HG03139 (cell line): Measurements from ENCODE around the gene PARP3.

ENCODE experiments used
- ATAC-seq: cut with Tn5 transposase; IDR thresholded peaks from one replicate; pipeline ENCODE4 v1.9.1; 2021; ENCODE audit not compliant: unreplicated experiment

Gene PARP3

GRCh38 chr3:51947215-51947900 lies 5.2 kb downstream of the PARP3 start:
- ATAC-seq, result no peak

- no peak for ATAC-seq
These were observed 5.9 kb downstream of the PARP3 start for GRCh38 chr3:51948016-51948580.

GRCh38 chr3:51949121-51949520 lies 7.0 kb downstream of the PARP3 start:
- ATAC-seq, result no peak

- ATAC-seq, result no peak
These were observed 8.7 kb downstream of the PARP3 start for GRCh38 chr3:51950899-51951298.

- no peak for ATAC-seq
These were observed 11.3 kb downstream of the PARP3 start for GRCh38 chr3:51953445-51953844.

- ATAC-seq, result no peak
These were observed 11.9 kb downstream of the PARP3 start for GRCh38 chr3:51954105-51954504.

- ATAC-seq, result no peak
These were observed 12.6 kb downstream of the PARP3 start for GRCh38 chr3:51954713-51955112.

- ATAC-seq, result no peak
These were observed 13.2 kb downstream of the PARP3 start, which contains the start of gene GPR62 for GRCh38 chr3:51955175-51955892. GPR62 (plus strand) TSS chr3:51955381; CDS start chr3:51955653, 272 bp downstream.

- ATAC-seq, result no peak
These were observed 14.0 kb downstream of the PARP3 start for GRCh38 chr3:51955893-51956770.

- no peak for ATAC-seq
These were observed 15.5 kb downstream of the PARP3 start for GRCh38 chr3:51957520-51958205.

- no peak for ATAC-seq
These were observed 16.7 kb downstream of the PARP3 start for GRCh38 chr3:51958603-51959521.

- no peak for ATAC-seq
These were observed 17.5 kb downstream of the PARP3 start for GRCh38 chr3:51959651-51960050.

GRCh38 chr3:51960386-51960785 lies 18.2 kb downstream of the PARP3 start:
- ATAC-seq, result no peak

GRCh38 chr3:51961011-51961410 lies 18.8 kb downstream of the PARP3 start:
- no peak for ATAC-seq

- no peak for ATAC-seq
These were observed 19.7 kb downstream of the PARP3 start for GRCh38 chr3:51961602-51962569.

- ATAC-seq, result no peak
These were observed 20.8 kb downstream of the PARP3 start for GRCh38 chr3:51962854-51963530.

GRCh38 chr3:51963951-51964451 lies 21.8 kb downstream of the PARP3 start:
- ATAC-seq, result no peak

- no peak for ATAC-seq
These were observed 22.4 kb downstream of the PARP3 start for GRCh38 chr3:51964521-51964920.
